Activated B cell treated with CpG ODN at 0.5 μM for 24 hours (primary cell): Measurements from ENCODE around the gene AOPEP. TPM values are rescaled to one million over a fixed set of nuclear protein-coding genes. Genes with fewer than 3 reads are reported as not detected.
"Not testable (repeated sequence)": the region's sequence is repeated elsewhere in the genome, so short reads cannot be mapped to it uniquely, and the experiment has no call there.

ENCODE experiments used
- ATAC-seq: fragments of 200-7000 bp; cut with Tn5 transposase; one replicate; pipeline ENCODE4 v1.10.0; 2021; ENCODE audit warnings: low read depth, mild to moderate bottlenecking, moderate library complexity
- CTCF ChIA-PET: fragments of 350-600 bp; sonication (Branson Sonifier 250); formaldehyde crosslinking; loops from one replicate; lab custom pipeline; 2021; ENCODE audit warnings: antibody characterized with exemption; lab: Charles Lee
- POLR2A ChIA-PET: fragments of 350-600 bp; sonication (Branson Sonifier 250); formaldehyde crosslinking; loops from one replicate; lab custom pipeline; 2021; ENCODE audit warnings: antibody characterized with exemption; lab: Charles Lee
- DNase-seq: peaks from one replicate; pipeline ENCODE4 v3.0.0; 2022
- H3K27ac Mint-ChIP-seq: one replicate; pipeline ENCODE4 v1.8.0; 2020; ENCODE audit warnings: mixed read lengths
- H3K27me3 Mint-ChIP-seq: one replicate; pipeline ENCODE4 v1.8.0; 2021; ENCODE audit warnings: mixed read lengths
- H3K36me3 Mint-ChIP-seq: one replicate; pipeline ENCODE4 v1.8.0; 2021; ENCODE audit warnings: low read depth, mixed read lengths
- H3K4me1 Mint-ChIP-seq: one replicate; pipeline ENCODE4 v1.8.0; 2021; ENCODE audit warnings: mixed read lengths
- H3K4me3 Mint-ChIP-seq: one replicate; pipeline ENCODE4 v1.8.0; 2020; ENCODE audit warnings: mild to moderate bottlenecking, mixed read lengths
- H3K9me3 Mint-ChIP-seq: one replicate; pipeline ENCODE4 v1.8.0; 2020; ENCODE audit warnings: mixed read lengths
- CTCF ChIP-seq: fragments of 200-600 bp; IDR thresholded peaks from one replicate; pipeline ENCODE4 v1.8.0; 2022; ENCODE audit warnings: antibody characterized with exemption, mild to moderate bottlenecking
- intact Hi-C: fragments of 100-400 bp; cut with micrococcal nuclease; formaldehyde crosslinking; loops from one replicate; pipeline ENCODE4 v1.15.1; 2024
- total RNA-seq: library from RNA; stranded (reverse); gene quantifications from 2 replicates; pipeline ENCODE4 v1.2.3, GENCODE V29; 2022

AOPEP gene
- total RNA-seq, 1 donor from 2014 or later = 20.4 TPM

GRCh38 chr9:95015569-95015968 is 289.1 kb downstream of the AOPEP start:
- Mint-ChIP-seq H3K27ac (no peak overlapping the region), H3K4me1 (no peaks in the 10 kb centered on the region), H3K4me3 (no peak overlapping the region), H3K27me3 (no peaks in the 10 kb centered on the region), H3K9me3 (no peaks in the 10 kb centered on the region), H3K36me3 (peaks cover 16% of the 10 kb centered on the region)
- TF ChIP-seq CTCF = no peak
- ChIA-PET POLR2A (no interaction called here), CTCF (no interaction called here)
- intact Hi-C loops = no loop called here
- ATAC-seq = no peak
- DNase-seq = no peak

GRCh38 chr9:95017062-95017461 is 290.6 kb downstream of the AOPEP start:
- Mint-ChIP-seq H3K9me3 (no peaks in the 10 kb centered on the region), H3K27me3 (no peaks in the 10 kb centered on the region), H3K36me3 (peaks cover 18% of the 10 kb centered on the region), H3K27ac (no peak overlapping the region), H3K4me1 (no peaks in the 10 kb centered on the region), H3K4me3 (no peak overlapping the region)
- POLR2A ChIA-PET = no interaction called here
- DNase-seq = no peak
- TF ChIP-seq CTCF = no peak
- intact Hi-C loops = no loop called here
- ATAC-seq = no peak
- CTCF ChIA-PET = no interaction called here

DNA sequence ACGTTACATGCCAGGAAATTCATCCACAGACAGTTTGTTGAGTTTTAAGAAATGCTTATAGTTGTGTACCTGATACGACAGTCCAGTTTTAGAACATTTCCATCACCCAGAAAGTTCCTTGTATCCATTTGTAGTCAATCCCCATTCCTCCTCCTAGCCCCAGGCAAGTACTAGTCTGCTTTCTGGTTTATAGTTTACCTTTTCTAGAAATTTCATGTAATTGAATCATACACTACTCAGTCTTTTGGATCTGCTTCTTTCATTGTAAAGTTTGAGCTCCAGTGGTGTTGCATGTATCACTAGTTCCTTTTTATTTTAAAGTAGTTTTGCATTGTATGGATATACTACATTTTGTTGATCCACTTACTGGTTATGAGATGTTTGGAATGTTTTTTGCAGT is 291.2 kb downstream of the AOPEP start:
- H3K4me1 Mint-ChIP-seq = no peaks in the 10 kb centered on the region
- no peak overlapping the region for H3K27ac Mint-ChIP-seq
- POLR2A ChIA-PET = no interaction called here
- ATAC-seq (no peak), DNase-seq (no peak)
- intact Hi-C loops = no loop called here
- CTCF ChIA-PET = no interaction called here
- no peak for TF ChIP-seq CTCF
- no peaks in the 10 kb centered on the region for H3K9me3 Mint-ChIP-seq
- no peaks in the 10 kb centered on the region for H3K27me3 Mint-ChIP-seq
- H3K4me3 Mint-ChIP-seq = no peak overlapping the region
- peaks cover 18% of the 10 kb centered on the region for H3K36me3 Mint-ChIP-seq

DNA sequence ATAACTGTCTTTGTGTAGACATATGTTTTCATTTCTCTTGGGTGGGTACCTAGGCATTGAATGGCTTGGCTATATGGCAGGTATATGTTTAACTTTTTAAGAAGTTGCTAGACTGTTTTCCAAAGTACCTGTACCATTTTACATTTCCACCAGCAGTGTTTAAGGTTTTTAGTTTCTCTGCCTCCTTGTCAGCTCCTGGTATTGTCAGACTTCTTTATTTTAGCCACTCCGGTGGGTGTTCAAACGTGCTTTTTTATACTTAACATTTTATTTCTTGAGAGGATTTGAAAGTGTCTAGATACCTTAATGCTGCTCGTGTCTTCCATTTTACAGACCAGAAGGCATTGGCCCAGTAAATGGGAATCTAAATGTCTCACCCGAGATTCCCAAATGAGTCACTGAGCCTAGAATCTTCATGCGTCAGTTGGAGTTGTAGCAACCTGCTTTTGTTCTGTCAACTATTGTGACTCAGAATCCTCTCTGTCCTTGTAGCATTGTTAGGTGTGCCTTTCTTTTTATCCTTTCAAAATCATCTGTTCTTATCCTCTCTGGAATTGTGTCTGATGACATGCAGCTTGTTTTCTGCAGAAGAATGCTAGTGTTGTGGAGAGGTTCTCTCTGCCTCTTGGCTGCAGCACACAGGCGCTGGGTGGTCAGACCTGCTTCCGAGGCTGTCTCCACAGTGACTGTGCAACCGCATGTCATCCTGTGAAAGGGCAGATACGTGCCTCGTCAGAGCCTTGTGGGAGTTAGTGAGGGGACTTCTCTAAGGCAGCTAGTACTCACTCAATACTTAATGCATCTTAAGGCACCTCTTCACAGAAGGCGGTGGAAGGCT is 291.8 kb downstream of the AOPEP start:
- ChIA-PET POLR2A (no interaction called here), CTCF (no interaction called here)
- DNase-seq = no peak
- no peaks in the 10 kb centered on the region for H3K27me3 Mint-ChIP-seq
- no peak overlapping the region for H3K4me3 Mint-ChIP-seq
- ATAC-seq = no peak
- H3K9me3 Mint-ChIP-seq = no peaks in the 10 kb centered on the region
- no peaks in the 10 kb centered on the region for H3K4me1 Mint-ChIP-seq
- intact Hi-C loops = no loop called here
- peaks cover 18% of the 10 kb centered on the region for H3K36me3 Mint-ChIP-seq
- H3K27ac Mint-ChIP-seq = no peak overlapping the region
- no peak for TF ChIP-seq CTCF

- H3K4me3 Mint-ChIP-seq, H3K27ac Mint-ChIP-seq, H3K27me3 Mint-ChIP-seq, POLR2A ChIA-PET, H3K9me3 Mint-ChIP-seq, intact Hi-C loops, DNase-seq, ATAC-seq, CTCF ChIA-PET, H3K4me1 Mint-ChIP-seq: not testable (repeated sequence)
- peaks cover 16% of the 10 kb centered on the region for H3K36me3 Mint-ChIP-seq
Observed at GRCh38 chr9:95020644-95021043, 294.1 kb downstream of the AOPEP start.
